HG02610 (cell line): ENCODE results near the gene THAP7.

Experiments used
- ATAC-seq: cut with Tn5 transposase; IDR thresholded peaks from one replicate; pipeline ENCODE4 v1.9.1; 2021; ENCODE audit warnings: mild to moderate bottlenecking, moderate library complexity; ENCODE audit not compliant: unreplicated experiment

THAP7 gene

GRCh38 chr22:20965104-20965887, 36.6 kb downstream of the THAP7 start:
- ATAC-seq, result no peak

DNA sequence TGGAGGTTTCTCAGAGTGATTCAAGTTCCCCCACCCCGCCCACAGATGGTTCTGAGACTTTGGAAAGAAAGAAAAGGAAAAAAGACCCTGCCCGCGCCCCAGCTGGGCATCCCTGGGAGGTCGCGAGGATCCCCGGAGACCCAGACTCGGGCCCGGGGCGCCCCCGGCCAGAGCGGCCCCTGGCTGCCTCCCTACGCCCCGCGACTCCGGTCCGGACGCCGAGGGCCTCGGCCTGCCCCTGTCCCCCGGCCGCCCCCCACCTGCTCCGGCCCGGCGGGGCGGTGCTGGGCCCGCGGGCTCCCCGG, 37.2 kb downstream of the THAP7 start:
- ATAC-seq, result no peak

- ATAC-seq, result no peak
Observed at GRCh38 chr22:20964090-20964798, 37.7 kb downstream of the THAP7 start.

- ATAC-seq, result no peak
Observed at GRCh38 chr22:20963201-20964052, 38.5 kb downstream of the THAP7 start.

- no peak for ATAC-seq
Observed at GRCh38 chr22:20962491-20962945, 39.4 kb downstream of the THAP7 start.

DNA sequence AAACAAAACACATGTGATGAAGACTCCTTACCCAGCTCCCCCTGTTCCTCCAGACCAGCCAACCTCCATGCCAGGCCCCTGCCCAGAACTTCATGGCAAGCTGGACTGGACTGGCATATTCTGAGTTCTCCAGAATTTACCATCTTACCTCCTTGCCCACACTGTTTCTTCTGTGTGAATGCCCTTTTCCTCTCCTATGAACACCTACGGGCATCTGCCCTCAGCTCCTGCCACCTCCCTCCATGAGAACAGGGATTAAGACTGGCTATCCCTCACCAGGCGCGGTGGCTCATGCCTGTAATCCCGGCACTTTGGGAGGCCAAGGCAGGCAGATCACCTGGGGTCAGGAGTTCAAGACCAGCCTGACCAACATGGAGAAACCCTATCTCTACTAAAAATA, 41.3 kb downstream of the THAP7 start:
- ATAC-seq, result no peak

DNA sequence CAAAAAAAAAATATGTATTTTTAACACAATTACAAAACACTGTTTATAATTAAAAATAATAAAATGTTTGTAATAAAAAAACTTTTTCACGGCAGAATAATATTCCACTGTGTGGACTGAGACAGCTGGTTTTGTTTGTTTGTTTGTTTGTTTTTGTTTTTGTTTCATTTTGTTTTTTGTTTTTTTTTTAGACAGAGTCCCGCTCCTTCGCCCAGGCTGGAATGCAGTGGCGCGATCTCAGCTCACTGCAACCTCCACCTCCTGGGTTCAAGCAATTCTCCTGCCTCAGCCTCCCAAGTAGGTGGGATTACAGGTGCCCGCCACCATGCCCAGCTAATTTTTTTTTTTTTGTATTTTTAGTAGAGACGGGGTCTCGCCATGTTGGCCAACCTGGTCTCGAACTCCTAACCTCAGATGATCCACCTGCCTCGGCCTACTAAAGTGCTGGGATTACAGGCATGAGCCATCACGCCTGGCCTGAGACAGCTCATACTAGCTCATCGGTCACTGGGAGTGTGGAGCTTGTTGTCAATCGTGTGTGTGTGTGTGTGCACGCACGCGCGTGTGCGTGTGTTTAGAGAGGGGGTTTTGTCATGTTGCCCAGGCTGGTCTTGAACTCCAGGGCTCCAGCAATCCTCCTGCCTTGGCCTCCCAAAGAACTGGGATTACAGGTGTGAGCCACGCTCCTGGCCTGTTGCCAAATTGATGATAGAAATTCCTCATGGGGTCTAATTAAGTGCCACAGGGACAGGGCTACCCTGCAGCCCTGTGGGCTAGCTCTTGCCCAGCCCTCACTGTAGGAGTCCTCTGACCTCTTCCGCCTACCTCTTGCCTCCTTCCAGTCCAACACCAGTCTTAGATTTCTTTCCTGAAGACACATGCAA, 42.1 kb downstream of the THAP7 start:
- no peak for ATAC-seq

GRCh38 chr22:20957683-20958431, 44.1 kb downstream of the THAP7 start:
- no peak for ATAC-seq

- ATAC-seq, result no peak
Observed at GRCh38 chr22:20957102-20957682, 44.7 kb downstream of the THAP7 start.

DNA sequence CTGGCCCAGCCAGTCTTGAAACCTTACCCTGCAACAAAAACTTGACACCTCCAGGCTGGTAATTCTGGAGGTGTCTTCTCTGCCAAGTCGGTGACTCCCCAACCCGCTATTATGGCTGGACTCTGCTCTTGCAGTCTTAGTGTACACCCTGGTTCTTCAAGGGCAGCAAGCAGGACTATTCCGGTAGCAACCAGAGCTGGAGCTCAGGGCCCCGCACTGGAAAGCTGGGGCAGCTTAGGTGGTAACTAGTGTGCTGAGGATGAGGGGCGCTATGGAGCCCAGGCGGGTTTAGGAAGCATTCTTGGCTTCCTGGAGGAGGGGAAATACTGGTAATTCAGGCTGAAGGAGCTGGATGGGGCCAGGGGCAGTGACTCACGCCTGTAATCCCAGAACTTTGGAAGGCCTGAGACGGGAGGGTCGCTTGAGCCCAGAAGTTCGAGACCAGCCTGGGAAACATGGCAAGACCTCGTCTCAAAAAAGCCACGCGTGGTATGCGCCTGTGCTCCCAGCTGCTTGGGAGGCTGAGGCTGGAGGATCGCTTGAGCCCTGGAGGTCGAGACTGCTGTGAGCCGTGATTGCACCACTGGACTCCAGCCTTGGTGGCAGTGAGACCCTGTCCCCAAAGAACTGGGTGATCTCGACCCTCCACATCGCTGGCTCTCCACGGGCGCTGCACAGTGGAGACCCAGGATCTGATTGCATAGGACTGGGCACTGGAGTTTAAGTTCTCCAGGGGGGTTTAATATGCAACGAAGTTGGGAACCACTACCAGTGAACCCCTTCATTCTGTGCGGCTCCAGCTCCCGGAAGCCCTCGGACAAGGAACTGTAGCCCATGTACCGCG, 45.4 kb downstream of the THAP7 start:
- no peak for ATAC-seq

DNA sequence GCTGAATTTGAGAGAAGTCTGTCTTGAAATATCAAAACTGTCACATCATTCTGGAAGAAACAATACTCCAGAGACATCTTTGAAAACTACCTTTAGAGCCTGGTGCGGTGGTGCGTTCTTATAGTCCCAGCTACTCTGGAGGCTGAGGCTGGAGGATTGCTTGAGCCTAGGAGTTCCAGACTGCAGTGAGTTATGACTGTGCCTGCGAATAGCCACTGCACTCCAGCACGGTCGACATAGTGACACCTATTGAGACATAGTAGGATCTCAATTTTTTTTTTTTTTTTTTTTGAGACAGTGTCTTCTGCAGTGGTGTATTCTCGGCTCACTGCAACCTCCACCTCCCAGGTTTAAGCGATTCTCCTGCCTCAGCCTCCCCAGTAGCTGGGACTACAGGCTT, 46.4 kb downstream of the THAP7 start:
- no peak for ATAC-seq

DNA sequence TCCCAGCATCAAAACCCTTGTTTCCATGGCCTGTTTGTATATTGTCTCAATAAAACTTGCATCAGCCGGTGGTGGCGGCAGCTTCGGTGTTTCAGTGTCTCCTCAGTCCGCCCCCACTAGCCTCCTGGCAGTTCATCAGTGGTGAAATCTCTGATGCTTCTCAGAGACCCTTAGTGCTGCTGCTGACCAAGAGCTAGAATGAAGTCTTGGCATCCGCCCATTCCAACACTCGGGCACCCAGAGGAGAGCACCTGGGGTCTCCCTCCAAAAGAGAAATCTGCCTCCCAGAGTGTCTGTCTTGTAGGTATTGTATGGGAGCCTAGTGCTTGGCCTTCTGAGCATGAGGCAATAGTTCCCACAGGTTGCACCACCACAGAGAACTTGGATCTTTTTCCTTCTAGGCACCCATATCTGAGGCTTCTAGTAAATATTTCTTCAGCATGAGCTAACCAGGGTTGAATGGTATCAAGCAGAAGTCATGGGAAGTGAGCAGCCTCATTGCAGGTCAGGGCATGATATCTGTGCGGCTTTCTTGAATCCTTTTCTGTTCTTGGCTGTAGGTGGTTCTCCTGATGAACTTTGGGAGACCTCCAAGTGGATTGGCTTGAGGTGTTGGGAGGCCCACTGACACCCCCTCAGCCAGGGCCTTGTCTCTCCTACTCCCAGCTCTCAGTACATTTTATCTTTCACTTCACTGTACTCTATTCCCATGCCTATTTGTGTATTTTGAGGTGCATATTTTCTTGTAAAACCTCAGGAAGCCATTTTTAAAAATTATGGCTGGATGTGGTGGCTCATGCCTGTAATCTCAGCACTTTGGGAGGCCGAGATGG, 48.0 kb downstream of the THAP7 start:
- no peak for ATAC-seq

GRCh38 chr22:20953342-20953608, 48.6 kb downstream of the THAP7 start:
- no peak for ATAC-seq

GRCh38 chr22:20952544-20953341, 49.2 kb downstream of the THAP7 start:
- ATAC-seq, result no peak

DNA sequence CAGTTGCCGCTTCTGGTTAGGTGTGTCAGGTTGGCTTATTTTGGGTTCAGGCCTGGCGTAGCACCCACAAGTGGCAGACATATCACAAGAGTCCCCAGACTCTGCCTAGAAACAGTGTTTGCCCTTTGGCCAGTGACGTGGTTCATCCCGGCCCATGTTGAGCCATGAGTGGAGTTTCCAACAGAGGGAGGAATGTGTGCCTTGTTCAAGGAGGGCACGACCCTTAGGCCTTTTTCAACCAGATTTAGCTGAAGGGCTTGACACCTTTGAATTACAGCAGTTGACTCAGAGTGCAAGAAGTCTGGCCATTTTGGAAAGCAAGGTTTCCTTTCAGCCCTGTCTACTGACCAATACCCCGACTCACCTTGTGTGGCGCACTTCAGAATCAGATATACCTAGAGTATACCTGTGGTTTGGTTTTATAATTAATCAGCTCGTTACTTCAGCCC, 50.0 kb downstream of the THAP7 start:
- no peak for ATAC-seq

DNA sequence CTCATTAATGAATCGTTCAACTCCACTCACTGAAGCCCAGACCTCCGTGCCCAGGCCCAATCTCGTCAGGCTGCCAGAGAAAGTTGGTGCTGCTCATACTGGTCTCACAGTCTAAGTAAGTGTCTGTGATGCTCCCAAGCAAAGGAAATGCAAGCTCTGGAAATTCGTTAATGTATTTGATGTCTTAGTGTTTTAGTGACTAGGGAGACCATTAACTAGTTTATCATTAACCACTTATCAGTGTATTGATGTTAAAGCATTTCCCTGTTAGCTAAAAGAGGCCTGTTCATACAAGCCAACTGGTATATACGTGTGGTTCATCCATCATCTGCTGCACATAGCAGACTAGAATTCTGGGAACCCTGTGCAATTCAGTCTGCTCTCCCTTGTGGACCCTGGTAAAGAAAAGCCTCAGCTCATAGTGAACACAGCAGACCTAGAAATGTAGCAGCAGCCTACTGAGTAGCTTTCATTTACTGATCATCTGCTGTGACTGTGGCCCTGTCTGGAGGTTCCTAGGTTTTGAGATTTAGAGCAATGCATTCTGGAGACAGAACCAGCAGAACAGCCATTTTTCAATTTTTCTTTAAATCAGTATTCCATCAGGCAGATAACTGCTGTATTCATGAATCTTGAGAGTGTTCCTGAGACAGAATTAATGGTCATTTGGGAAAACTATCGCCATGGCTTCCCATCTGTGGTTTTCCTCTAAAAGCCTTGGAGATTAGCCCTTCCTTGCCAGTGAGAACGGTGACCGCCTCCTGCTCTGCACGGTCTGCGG, 50.6 kb downstream of the THAP7 start:
- no peak for ATAC-seq
